Right lobe of liver (tissue), 4 donors: ENCODE measurements around the gene WDR6.

Source experiments
- CTCF ChIP-seq, 4 donors: fragments of 200-600 bp in 3 of 4; fragments of 450-650 bp in 1 of 4; IDR thresholded peaks; one replicate each; pipeline versions ENCODE4 v1.5.1 to v1.8.0; 2016 to 2022; ENCODE audit warnings: antibody characterized with exemption in 4 of 4, mild to moderate bottlenecking in 2 of 4
- POLR2A ChIP-seq: fragments of 450-650 bp; IDR thresholded peaks from one replicate; pipeline ENCODE4 v1.6.1; 2017; ENCODE audit warnings: antibody characterized with exemption, mild to moderate bottlenecking
- donor health status: DM: no; HTN: no; CAD: no.
- donor health status: DM: no; HTN: no; CAD: no.
- donor health status: DM: no; HTN: yes; CAD: no.

DNA sequence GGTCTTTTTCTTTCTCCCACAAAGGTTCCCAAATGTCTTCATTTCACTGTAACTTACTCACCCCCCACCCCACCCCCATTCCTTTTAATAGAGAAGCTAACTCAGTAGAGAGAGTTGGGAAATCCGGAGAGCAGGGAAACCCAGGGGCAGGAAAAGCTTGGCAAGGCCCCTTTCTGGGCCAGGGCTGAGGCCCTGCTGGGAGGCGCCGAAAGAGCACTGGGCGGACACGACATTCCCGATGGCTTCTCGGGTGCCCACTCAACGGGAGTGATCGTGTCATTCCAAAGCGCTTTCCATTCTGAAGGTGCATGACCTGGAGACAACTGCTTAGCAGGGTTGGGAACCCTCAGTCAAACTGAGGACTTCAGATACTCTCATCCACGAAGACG, 12.7 kb downstream of the WDR6 start:
- TF ChIP-seq CTCF (IDR thresholded peaks at IDR 0.05) = no peak
- TF ChIP-seq POLR2A = no peak
